ENCODE results near the gene CDKN1A.

The CDKN1A gene

GRCh38 chr6:36678488-36679042, at the start of gene CDKN1A (continued):
- no peak; the same call in 1 of the 2 replicates for TF ChIP-seq ZNF76 (tag by site-specific recombination; IDR thresholded peaks at IDR 0.05; ENCODE audit: borderline replicate concordance, low read depth)
- TF ChIP-seq ZNF26 (tag by site-specific recombination; IDR thresholded peaks at IDR 0.05) = no peak
- peak; percentile 69 for TF ChIP-seq ZNF692 (tag by site-specific recombination; IDR thresholded peaks at IDR 0.05)
- TF ChIP-seq ZNF146 (tag by site-specific recombination; IDR thresholded peaks at IDR 0.05) = no peak
- no peak for TF ChIP-seq ZSCAN5A (tag by site-specific recombination; IDR thresholded peaks at IDR 0.05)
- peak; percentile 73; the same call in 1 of the 2 replicates for TF ChIP-seq ZNF394 (tag by site-specific recombination; IDR thresholded peaks at IDR 0.05; ENCODE audit: borderline replicate concordance)
- TF ChIP-seq RBAK (tag by site-specific recombination; IDR thresholded peaks at IDR 0.05) = no peak
- peak; percentile 77 for TF ChIP-seq KLF8 (tag by site-specific recombination; IDR thresholded peaks at IDR 0.05)
- peak; percentile 75; the same call in 1 of the 2 replicates for TF ChIP-seq KLF9 (tag by site-specific recombination; IDR thresholded peaks at IDR 0.05; ENCODE audit: low read depth)
- TF ChIP-seq ZIC2 (tag by site-specific recombination; IDR thresholded peaks at IDR 0.05) = no peak
- TF ChIP-seq ZNF626 (tag by site-specific recombination; IDR thresholded peaks at IDR 0.05) = no peak
- TF ChIP-seq KLF1 (tag by site-specific recombination; IDR thresholded peaks at IDR 0.05) = peak; percentile 47
- TF ChIP-seq REST (tag by site-specific recombination; IDR thresholded peaks at IDR 0.05) = 0 out of 2 replicates have a peak, but pooled peaks have one; percentile 12
- TF ChIP-seq ZNF623 (tag by site-specific recombination; IDR thresholded peaks at IDR 0.05) = no peak; the same call in 1 of the 2 replicates
- TF ChIP-seq BCL6B (tag by site-specific recombination; IDR thresholded peaks at IDR 0.05) = no peak
- TF ChIP-seq ZNF561 (tag by site-specific recombination; IDR thresholded peaks at IDR 0.05; ENCODE audit: borderline replicate concordance) = peak; percentile 91
- TF ChIP-seq ZNF10 (tag by site-specific recombination; IDR thresholded peaks at IDR 0.05) = peak; percentile 82
- peak; percentile 66; the same call in 1 of the 2 replicates for TF ChIP-seq HIC1 (tag by site-specific recombination; IDR thresholded peaks at IDR 0.05)
- no peak for TF ChIP-seq TCF7L2 (IDR thresholded peaks at IDR 0.05; ENCODE audit: borderline replicate concordance, low read depth, low read length)
- no peak for TF ChIP-seq ZNF677 (tag by site-specific recombination; IDR thresholded peaks at IDR 0.05)
- no peak for TF ChIP-seq MZF1 (tag by site-specific recombination; IDR thresholded peaks at IDR 0.05; ENCODE audit: borderline replicate concordance)
- TF ChIP-seq ZBTB1 (tag by site-specific recombination; IDR thresholded peaks at IDR 0.05) = no peak
- peak; percentile 55; the same call in 1 of the 2 replicates for TF ChIP-seq KLF16 (tag by site-specific recombination; IDR thresholded peaks at IDR 0.05)
- no peak for TF ChIP-seq ZNF155 (tag by site-specific recombination; IDR thresholded peaks at IDR 0.05)
- no peak for TF ChIP-seq ZNF132 (tag by site-specific recombination; IDR thresholded peaks at IDR 0.05; ENCODE audit: borderline replicate concordance)
- peak; percentile 60; the same call in 1 of the 2 replicates for TF ChIP-seq ZFP41 (tag by site-specific recombination; IDR thresholded peaks at IDR 0.05; ENCODE audit: borderline replicate concordance)
- TF ChIP-seq ZNF274 (IDR thresholded peaks at IDR 0.05; ENCODE audit: low read length) = no peak
- no peak for TF ChIP-seq ZNF274 (tag by site-specific recombination; IDR thresholded peaks at IDR 0.05; ENCODE audit: borderline replicate concordance)
- peak; percentile 82; the same call in 1 of the 2 replicates for TF ChIP-seq ZNF501 (tag by site-specific recombination; IDR thresholded peaks at IDR 0.05)
